GM18858 (cell line): Measurements from ENCODE around the gene PRTFDC1.
"Not testable (repeated sequence)": the region's sequence is repeated elsewhere in the genome, so short reads cannot be mapped to it uniquely, and the experiment has no call there.

Source experiments
- ATAC-seq: cut with Tn5 transposase; IDR thresholded peaks from one replicate; pipeline ENCODE4 v1.9.1; 2021; ENCODE audit not compliant: unreplicated experiment

PRTFDC1 gene

GRCh38 chr10:24935504-24936292, 16.7 kb downstream of the PRTFDC1 start:
- ATAC-seq = no peak

- no peak for ATAC-seq
Measured at GRCh38 chr10:24931236-24931635, 21.2 kb downstream of the PRTFDC1 start.

- peak; percentile 89 for ATAC-seq
Measured at GRCh38 chr10:24930427-24930826, 22.0 kb downstream of the PRTFDC1 start.

- no peak for ATAC-seq
Measured at GRCh38 chr10:24929904-24930303, 22.5 kb downstream of the PRTFDC1 start.

DNA sequence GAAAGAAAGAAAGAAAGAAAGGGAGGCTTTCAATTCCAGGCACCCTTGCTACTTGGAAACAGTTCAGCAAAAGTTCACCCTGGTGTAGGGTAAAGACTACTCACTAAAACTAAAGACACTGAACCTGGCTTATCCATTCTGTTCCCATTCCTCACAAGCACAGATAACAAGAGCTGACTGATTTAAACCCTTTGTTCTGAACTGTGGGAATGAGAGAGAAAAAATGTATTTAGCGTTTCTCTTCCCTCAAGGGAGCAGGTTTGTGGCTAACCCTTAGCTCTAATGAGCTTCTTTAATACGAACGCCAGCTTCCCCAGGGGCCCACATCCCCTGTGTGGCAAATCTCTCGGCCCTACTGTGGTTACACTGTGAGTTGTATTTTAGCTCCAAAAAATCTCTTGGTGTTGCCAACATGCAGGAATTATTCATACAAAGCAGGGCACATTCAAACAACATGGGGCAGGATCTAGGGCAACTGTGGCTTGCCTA, 23.3 kb downstream of the PRTFDC1 start:
- ATAC-seq = no peak

DNA sequence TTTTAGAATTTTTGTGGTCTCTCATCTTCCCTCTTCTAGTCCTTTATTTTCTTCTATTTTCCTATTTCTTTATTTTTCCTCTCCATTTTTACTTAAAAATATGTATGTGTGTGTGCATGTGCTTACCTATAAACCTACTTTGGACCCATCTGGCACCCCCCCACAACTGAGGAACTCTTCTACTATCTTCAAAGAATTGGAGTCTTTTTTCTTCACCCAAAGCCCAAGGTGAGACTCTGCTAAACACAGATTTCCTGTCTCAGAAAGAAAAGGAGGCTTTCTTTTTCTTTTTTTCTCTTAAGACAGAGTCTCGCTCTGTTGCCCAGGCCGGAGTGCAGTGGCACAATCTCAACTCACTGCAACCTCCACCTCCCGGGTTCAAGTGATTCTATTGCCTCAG, 24.2 kb downstream of the PRTFDC1 start:
- ATAC-seq = no peak

GRCh38 chr10:24926557-24926956, 25.8 kb downstream of the PRTFDC1 start:
- ATAC-seq = no peak

- no peak for ATAC-seq
Measured at GRCh38 chr10:24925799-24926198, 26.6 kb downstream of the PRTFDC1 start.

- not testable (repeated sequence) for ATAC-seq
Measured at GRCh38 chr10:24924483-24924882, 27.9 kb downstream of the PRTFDC1 start.

DNA sequence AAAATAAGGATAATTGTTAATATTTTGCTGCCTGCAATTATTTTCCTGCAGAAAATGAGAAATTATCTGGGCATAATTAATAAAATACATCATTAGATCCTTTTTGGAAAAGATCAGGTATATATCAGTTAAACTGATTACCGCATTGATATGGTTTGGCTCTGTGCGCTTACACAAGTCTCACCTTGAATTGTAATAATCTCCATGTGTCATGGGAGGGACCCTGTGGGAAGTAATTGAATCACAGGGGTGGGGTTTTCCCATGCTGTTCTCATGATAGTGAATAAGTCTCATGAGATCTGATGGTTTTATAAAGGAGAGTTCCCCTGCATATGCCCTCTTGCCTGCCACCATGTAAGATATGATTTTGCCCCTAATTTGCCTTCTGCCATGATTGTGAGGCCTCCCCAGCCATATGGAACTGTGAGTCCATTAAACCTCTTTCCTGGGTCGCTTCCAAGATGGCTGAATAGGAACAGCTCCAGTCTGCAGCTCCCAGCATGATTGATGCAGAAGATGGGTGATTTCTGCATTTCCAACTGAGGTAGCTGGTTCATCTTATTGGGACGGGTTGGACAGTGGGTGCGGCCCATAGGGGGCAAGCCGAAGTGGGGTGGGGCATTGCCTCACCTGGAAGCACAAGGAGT, 30.1 kb downstream of the PRTFDC1 start:
- ATAC-seq = not testable (repeated sequence)

- peak; percentile 97 for ATAC-seq
Measured at GRCh38 chr10:24920907-24921881, 31.2 kb downstream of the PRTFDC1 start.

DNA sequence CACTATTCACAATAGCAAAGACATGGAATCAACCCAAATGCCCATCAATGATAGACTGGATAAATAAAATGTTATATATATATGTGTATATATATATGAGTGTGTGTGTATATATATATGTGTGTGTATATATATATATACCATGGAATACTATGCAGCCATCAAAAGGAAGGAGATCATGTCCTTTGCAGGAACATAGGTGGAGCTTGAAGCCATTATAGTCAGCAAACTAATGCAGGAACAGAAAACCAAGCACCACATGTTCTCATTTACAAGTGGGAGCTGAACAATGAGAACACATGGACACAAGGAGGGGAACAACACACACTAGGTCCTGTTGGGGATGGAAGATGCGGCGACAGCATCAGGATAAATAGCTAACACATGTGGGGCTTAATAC, 32.2 kb downstream of the PRTFDC1 start:
- not testable (repeated sequence) for ATAC-seq

DNA sequence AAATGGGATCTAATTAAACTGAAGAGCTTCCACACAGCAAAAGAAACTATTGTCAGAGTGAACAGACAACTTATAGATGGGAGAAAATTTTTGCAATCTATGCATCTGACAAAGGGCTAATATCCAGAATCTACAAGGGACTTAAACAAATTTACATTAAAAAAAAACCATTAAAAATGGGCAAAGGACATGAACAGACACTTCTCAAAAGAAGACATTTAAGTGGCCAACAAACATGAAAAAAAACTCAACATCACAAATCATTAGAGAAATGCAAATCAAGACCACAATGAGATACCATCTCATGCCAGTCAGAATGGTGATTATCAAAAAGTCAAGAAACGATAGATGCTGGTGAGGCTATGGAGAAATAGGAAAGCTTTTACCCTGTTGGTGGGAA, 32.8 kb downstream of the PRTFDC1 start:
- ATAC-seq = not testable (repeated sequence)

GRCh38 chr10:24917979-24918378, 34.4 kb downstream of the PRTFDC1 start:
- no peak for ATAC-seq

DNA sequence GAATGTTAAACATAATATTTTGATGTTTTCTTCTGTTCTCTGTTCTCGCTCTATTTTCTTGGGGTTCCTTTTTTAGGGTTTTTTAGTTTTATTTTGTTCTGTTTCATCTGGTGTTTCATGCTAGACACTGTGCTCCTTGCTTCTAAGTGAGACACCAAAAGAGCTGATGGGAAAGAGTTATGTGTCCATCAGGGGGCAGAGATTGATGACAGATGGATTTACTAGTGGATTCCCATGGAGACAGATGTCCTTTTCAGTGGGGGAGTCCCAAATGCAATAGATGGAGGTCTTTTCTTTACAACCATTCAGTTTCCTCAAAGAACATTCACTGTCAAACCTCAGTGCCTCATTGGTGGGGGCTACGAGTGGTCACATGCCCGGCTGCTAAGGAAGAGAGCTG, 34.9 kb downstream of the PRTFDC1 start:
- no peak for ATAC-seq

GRCh38 chr10:24916365-24916764, 36.0 kb downstream of the PRTFDC1 start:
- ATAC-seq = no peak

DNA sequence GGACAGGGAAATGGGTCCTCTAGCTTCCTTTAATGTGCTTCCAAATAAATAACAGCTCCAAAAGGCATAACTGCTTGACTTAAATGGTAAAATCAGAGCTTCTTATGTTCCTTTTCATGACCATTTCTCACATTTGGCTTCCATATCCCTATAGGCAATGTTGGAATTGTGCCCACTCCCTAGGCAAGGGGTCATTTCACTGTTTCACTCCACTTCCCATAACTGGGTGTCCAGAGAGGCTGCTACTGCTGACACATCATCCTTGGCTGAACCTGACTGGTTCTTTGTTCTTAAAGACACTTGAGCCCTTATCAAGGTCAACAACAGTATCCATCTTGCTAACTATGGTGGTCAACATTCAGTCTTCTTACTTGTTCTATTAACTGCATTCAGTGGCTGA, 37.1 kb downstream of the PRTFDC1 start:
- no peak for ATAC-seq

DNA sequence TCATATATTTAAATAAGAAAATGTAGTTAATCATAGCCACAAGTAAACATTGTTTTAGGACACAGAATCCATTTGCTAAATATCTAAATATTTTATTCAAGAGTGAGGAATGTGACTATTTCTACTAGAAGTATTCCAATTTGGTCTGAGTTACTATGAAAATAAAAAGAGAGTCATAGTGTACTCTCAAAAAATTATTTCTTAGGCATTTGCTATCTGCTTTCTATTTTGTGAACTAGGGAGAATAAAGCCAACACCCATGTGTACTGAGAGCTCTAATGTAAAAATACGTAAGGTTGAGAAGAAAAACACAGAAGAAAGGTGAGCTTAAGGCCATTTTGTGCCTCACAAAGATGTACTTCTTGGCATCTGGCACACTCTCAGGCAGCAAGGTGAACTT, 38.3 kb downstream of the PRTFDC1 start:
- no peak for ATAC-seq

- ATAC-seq = no peak
Measured at GRCh38 chr10:24912215-24912614, 40.2 kb downstream of the PRTFDC1 start.

DNA sequence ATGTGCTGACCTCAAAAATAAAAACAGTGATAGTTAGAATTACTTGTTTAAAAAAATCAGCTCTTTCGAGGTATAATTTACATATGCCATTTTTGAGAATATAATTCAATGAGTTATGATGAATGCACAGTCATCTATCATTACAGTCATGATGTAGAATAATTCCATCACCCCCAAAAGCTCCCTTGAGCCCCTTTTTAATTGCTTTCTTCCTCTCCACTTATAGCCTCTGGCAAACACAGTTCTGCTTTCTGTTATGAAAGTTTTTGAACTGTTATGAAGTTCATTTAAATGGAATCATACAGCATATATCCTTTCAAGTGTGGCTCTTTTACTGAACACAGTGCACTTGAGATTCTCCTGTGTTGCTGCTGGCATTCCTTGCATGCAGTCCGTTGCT, 41.4 kb downstream of the PRTFDC1 start:
- ATAC-seq = no peak

DNA sequence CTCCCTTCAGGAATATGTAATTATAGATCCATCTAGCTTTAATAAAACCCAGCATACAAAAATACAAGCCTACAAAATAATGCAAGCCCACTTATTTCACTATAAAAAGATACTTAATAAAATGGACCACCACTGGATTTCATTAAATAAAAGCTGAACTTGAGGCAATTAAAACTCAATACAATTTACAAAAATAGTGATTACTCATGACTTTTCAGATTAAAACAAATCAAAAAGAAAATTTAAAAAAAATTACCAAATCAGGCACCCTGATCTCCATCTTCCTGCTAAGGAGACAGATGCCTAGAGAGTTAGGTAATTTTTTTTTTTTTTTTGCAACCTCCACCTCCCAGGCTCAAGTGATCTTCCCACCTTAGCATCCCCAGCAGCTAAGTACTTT, 41.8 kb downstream of the PRTFDC1 start:
- ATAC-seq = no peak
